HEK293 (cell line): ENCODE results near the gene AMZ2.

Experiments
- MYNN ChIP-seq: fragments of 450-650 bp; formaldehyde crosslinking; IDR thresholded peaks from 2 replicates; pipeline ENCODE4 v1.5.1; 2016; ENCODE audit warnings: missing biosample characterization, missing genetic modification characterization, borderline replicate concordance
- PRDM1 ChIP-seq: fragments of 450-650 bp; formaldehyde crosslinking; IDR thresholded peaks from 2 replicates; pipeline ENCODE4; 2016; ENCODE audit warnings: missing biosample characterization, missing genetic modification characterization
- SCRT2 ChIP-seq: fragments of 450-650 bp; formaldehyde crosslinking; IDR thresholded peaks from 2 replicates; pipeline ENCODE4 v1.5.1; 2016; ENCODE audit warnings: missing biosample characterization, missing genetic modification characterization
- SETDB1 ChIP-seq: IDR thresholded peaks from one replicate; pipeline ENCODE4 v1.6.1; 2017; ENCODE audit warnings: mild to moderate bottlenecking, low read length, moderate library complexity, mixed read lengths; ENCODE audit not compliant: insufficient read length
- ZBTB17 ChIP-seq: fragments of 450-650 bp; formaldehyde crosslinking; IDR thresholded peaks from 2 replicates; pipeline ENCODE4 v1.5.1; 2016; ENCODE audit warnings: missing biosample characterization, missing genetic modification characterization
- ZFHX2 ChIP-seq: fragments of 450-650 bp; formaldehyde crosslinking; conservative IDR thresholded peaks from 2 replicates; pipeline ENCODE4 v1.5.1; 2016; ENCODE audit warnings: missing biosample characterization, missing genetic modification characterization
- ZFP3 ChIP-seq: fragments of 450-650 bp; formaldehyde crosslinking; IDR thresholded peaks from 2 replicates; pipeline ENCODE4 v1.5.1; 2016; ENCODE audit warnings: low read depth, missing biosample characterization, missing genetic modification characterization
- ZNF114 ChIP-seq: fragments of 450-650 bp; formaldehyde crosslinking; IDR thresholded peaks from 2 replicates; pipeline ENCODE4 v1.5.0; 2017; ENCODE audit warnings: missing biosample characterization, missing genetic modification characterization
- ZNF121 ChIP-seq: fragments of 450-650 bp; formaldehyde crosslinking; IDR thresholded peaks from 2 replicates; pipeline ENCODE4 v1.5.1; 2016; ENCODE audit warnings: missing biosample characterization, missing genetic modification characterization
- ZNF184 ChIP-seq: fragments of 450-650 bp; IDR thresholded peaks from 2 replicates; pipeline ENCODE4 v1.5.1; 2018; ENCODE audit warnings: missing biosample characterization, mild to moderate bottlenecking, missing genetic modification characterization
- ZNF2 ChIP-seq: fragments of 450-650 bp; formaldehyde crosslinking; IDR thresholded peaks from 2 replicates; pipeline ENCODE4 v1.5.1; 2016; ENCODE audit warnings: missing biosample characterization, missing genetic modification characterization
- ZNF211 ChIP-seq: fragments of 450-650 bp; formaldehyde crosslinking; IDR thresholded peaks from 2 replicates; pipeline ENCODE4 v1.5.1; 2016; ENCODE audit warnings: low read depth, missing biosample characterization, missing genetic modification characterization
- ZNF23 ChIP-seq: fragments of 450-650 bp; formaldehyde crosslinking; IDR thresholded peaks from 2 replicates; pipeline ENCODE4 v1.5.1; 2016; ENCODE audit warnings: missing biosample characterization, missing genetic modification characterization, borderline replicate concordance
- ZNF292 ChIP-seq: fragments of 450-650 bp; formaldehyde crosslinking; IDR thresholded peaks from 2 replicates; pipeline ENCODE4 v1.5.1; 2016; ENCODE audit warnings: low read depth, missing biosample characterization, missing genetic modification characterization, borderline replicate concordance
- ZNF324 ChIP-seq: fragments of 450-650 bp; formaldehyde crosslinking; IDR thresholded peaks from 2 replicates; pipeline ENCODE4 v1.5.1; 2016; ENCODE audit warnings: missing biosample characterization, missing genetic modification characterization
- ZNF433 ChIP-seq: fragments of 450-650 bp; formaldehyde crosslinking; IDR thresholded peaks from 2 replicates; pipeline ENCODE4 v1.5.1; 2016; ENCODE audit warnings: missing biosample characterization, missing genetic modification characterization, low read depth
- ZNF473 ChIP-seq: fragments of 450-650 bp; formaldehyde crosslinking; IDR thresholded peaks from 2 replicates; pipeline ENCODE4 v1.5.1; 2017; ENCODE audit warnings: missing biosample characterization, missing genetic modification characterization
- ZNF555 ChIP-seq: fragments of 450-650 bp; formaldehyde crosslinking; conservative IDR thresholded peaks from 2 replicates; pipeline ENCODE4 v1.5.1; 2017; ENCODE audit warnings: missing biosample characterization, mild to moderate bottlenecking, missing genetic modification characterization, inconsistent platforms
- ZNF626 ChIP-seq: fragments of 450-650 bp; sonication (Bioruptor Pico); formaldehyde crosslinking; IDR thresholded peaks from 2 replicates; pipeline ENCODE4 v1.5.1; 2018; ENCODE audit warnings: missing biosample characterization, missing genetic modification characterization, inconsistent platforms
- ZNF670 ChIP-seq: fragments of 450-650 bp; formaldehyde crosslinking; IDR thresholded peaks from 2 replicates; pipeline ENCODE4 v1.5.1; 2016; ENCODE audit warnings: missing biosample characterization, missing genetic modification characterization, low read depth
- ZNF701 ChIP-seq: fragments of 450-650 bp; formaldehyde crosslinking; IDR thresholded peaks from 2 replicates; pipeline ENCODE4 v1.5.1; 2016; ENCODE audit warnings: missing biosample characterization, missing genetic modification characterization
- ZSCAN30 ChIP-seq: fragments of 450-650 bp; IDR thresholded peaks from 2 replicates; pipeline ENCODE4 v1.5.1; 2018; ENCODE audit warnings: missing biosample characterization, mild to moderate bottlenecking, missing genetic modification characterization, moderate library complexity
- ZXDB ChIP-seq: fragments of 450-650 bp; formaldehyde crosslinking; IDR thresholded peaks from 2 replicates; pipeline ENCODE4 v1.5.1; 2016; ENCODE audit warnings: missing biosample characterization, missing genetic modification characterization
- TF ChIP-seq, protein P1 (sequence below): fragments of 450-650 bp; formaldehyde crosslinking; IDR thresholded peaks from 2 replicates; pipeline ENCODE4 v1.5.1; 2016; ENCODE audit warnings: missing biosample characterization, missing genetic modification characterization
- TF ChIP-seq, protein P2 (sequence below): fragments of 450-650 bp; formaldehyde crosslinking; IDR thresholded peaks from 2 replicates; pipeline ENCODE4 v1.5.1; 2016; ENCODE audit warnings: missing biosample characterization, missing genetic modification characterization, borderline replicate concordance
- TF ChIP-seq, protein P3 (sequence below): fragments of 450-650 bp; formaldehyde crosslinking; IDR thresholded peaks from 2 replicates; pipeline ENCODE4 v1.5.1; 2016; ENCODE audit warnings: missing biosample characterization, missing genetic modification characterization
- TF ChIP-seq, protein P4 (sequence below): fragments of 450-650 bp; formaldehyde crosslinking; IDR thresholded peaks from 2 replicates; pipeline ENCODE4 v1.5.1; 2016; ENCODE audit warnings: missing biosample characterization, missing genetic modification characterization, borderline replicate concordance

AMZ2 gene

DNA sequence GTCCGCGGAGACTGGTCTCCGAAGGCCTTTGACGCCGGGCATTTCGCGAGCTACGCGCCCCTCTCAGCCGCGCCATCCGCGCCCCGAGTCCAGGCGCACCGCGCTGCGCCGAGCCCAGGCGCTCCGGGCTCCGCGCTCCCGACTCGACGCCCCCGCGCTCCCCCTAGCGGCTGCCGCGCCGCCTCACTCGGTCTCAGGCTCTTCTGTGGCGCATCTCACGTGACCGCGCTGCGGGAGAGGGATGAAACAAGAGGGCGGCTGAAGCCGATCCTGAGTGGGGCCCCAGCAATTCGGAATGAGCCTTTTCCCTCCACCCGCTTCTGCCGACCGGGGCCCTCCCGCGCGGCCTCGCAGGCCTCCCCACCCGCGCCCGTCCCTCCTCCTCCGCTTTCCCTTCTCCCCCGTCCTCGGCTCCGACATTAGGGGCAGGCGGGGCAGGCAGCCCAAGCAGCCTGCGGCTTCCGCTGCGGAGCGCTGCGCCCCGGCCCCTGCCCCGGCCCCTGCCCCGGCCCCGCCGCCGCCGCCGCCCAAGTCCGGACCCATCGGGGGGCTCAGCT is 42.5 kb upstream of the AMZ2 start (continued):
- no peak for TF ChIP-seq SETDB1
- TF ChIP-seq ZNF292 (tag by site-specific recombination) = no peak
- TF ChIP-seq ZNF626 = no peak
- TF ChIP-seq ZNF324 = no peak
- TF ChIP-seq, protein P1, sequence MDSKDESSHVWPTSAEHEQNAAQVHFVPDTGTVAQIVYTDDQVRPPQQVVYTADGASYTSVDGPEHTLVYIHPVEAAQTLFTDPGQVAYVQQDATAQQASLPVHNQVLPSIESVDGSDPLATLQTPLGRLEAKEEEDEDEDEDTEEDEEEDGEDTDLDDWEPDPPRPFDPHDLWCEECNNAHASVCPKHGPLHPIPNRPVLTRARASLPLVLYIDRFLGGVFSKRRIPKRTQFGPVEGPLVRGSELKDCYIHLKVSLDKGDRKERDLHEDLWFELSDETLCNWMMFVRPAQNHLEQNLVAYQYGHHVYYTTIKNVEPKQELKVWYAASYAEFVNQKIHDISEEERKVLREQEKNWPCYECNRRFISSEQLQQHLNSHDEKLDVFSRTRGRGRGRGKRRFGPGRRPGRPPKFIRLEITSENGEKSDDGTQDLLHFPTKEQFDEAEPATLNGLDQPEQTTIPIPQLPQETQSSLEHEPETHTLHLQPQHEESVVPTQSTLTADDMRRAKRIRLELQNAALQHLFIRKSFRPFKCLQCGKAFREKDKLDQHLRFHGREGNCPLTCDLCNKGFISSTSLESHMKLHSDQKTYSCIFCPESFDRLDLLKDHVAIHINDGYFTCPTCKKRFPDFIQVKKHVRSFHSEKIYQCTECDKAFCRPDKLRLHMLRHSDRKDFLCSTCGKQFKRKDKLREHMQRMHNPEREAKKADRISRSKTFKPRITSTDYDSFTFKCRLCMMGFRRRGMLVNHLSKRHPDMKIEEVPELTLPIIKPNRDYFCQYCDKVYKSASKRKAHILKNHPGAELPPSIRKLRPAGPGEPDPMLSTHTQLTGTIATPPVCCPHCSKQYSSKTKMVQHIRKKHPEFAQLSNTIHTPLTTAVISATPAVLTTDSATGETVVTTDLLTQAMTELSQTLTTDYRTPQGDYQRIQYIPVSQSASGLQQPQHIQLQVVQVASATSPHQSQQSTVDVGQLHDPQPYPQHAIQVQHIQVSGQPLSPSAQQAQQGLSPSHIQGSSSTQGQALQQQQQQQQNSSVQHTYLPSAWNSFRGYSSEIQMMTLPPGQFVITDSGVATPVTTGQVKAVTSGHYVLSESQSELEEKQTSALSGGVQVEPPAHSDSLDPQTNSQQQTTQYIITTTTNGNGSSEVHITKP (tag by site-specific recombination) = peak; percentile 84
- TF ChIP-seq, protein P2, sequence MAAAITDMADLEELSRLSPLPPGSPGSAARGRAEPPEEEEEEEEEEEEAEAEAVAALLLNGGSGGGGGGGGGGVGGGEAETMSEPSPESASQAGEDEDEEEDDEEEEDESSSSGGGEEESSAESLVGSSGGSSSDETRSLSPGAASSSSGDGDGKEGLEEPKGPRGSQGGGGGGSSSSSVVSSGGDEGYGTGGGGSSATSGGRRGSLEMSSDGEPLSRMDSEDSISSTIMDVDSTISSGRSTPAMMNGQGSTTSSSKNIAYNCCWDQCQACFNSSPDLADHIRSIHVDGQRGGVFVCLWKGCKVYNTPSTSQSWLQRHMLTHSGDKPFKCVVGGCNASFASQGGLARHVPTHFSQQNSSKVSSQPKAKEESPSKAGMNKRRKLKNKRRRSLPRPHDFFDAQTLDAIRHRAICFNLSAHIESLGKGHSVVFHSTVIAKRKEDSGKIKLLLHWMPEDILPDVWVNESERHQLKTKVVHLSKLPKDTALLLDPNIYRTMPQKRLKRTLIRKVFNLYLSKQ (tag by site-specific recombination) = no peak
- TF ChIP-seq ZNF114 (tag by site-specific recombination) = no peak
- no peak for TF ChIP-seq PRDM1 (tag by site-specific recombination)
- TF ChIP-seq ZNF2 = peak; percentile 69; the same call in 1 of the 2 replicates
- TF ChIP-seq ZNF23 = no peak
- TF ChIP-seq ZNF555 (tag by site-specific recombination) = no peak
- no peak for TF ChIP-seq SCRT2 (tag by site-specific recombination)
- TF ChIP-seq ZNF184 (tag by site-specific recombination) = peak; percentile 69; the same call in 1 of the 2 replicates
- TF ChIP-seq, protein P3, sequence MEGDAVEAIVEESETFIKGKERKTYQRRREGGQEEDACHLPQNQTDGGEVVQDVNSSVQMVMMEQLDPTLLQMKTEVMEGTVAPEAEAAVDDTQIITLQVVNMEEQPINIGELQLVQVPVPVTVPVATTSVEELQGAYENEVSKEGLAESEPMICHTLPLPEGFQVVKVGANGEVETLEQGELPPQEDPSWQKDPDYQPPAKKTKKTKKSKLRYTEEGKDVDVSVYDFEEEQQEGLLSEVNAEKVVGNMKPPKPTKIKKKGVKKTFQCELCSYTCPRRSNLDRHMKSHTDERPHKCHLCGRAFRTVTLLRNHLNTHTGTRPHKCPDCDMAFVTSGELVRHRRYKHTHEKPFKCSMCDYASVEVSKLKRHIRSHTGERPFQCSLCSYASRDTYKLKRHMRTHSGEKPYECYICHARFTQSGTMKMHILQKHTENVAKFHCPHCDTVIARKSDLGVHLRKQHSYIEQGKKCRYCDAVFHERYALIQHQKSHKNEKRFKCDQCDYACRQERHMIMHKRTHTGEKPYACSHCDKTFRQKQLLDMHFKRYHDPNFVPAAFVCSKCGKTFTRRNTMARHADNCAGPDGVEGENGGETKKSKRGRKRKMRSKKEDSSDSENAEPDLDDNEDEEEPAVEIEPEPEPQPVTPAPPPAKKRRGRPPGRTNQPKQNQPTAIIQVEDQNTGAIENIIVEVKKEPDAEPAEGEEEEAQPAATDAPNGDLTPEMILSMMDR (tag by site-specific recombination) = peak; percentile 79
- peak; percentile 72 for TF ChIP-seq ZBTB17 (tag by site-specific recombination)
- no peak for TF ChIP-seq ZFP3 (tag by site-specific recombination)
- no peak for TF ChIP-seq ZNF211 (tag by site-specific recombination)
- peak; percentile 94; the same call in 1 of the 2 replicates for TF ChIP-seq ZSCAN30 (tag by site-specific recombination)
- TF ChIP-seq ZNF473 (tag by site-specific recombination) = no peak
- peak; percentile 92 for TF ChIP-seq ZXDB (tag by site-specific recombination)
- TF ChIP-seq ZNF121 (tag by site-specific recombination) = no peak
- TF ChIP-seq ZNF701 (tag by site-specific recombination) = no peak
- TF ChIP-seq ZNF670 (tag by site-specific recombination) = no peak
- peak; percentile 81 for TF ChIP-seq ZFHX2 (tag by site-specific recombination)
- no peak for TF ChIP-seq ZNF433 (tag by site-specific recombination)
- TF ChIP-seq MYNN = no peak
- TF ChIP-seq, protein P4, sequence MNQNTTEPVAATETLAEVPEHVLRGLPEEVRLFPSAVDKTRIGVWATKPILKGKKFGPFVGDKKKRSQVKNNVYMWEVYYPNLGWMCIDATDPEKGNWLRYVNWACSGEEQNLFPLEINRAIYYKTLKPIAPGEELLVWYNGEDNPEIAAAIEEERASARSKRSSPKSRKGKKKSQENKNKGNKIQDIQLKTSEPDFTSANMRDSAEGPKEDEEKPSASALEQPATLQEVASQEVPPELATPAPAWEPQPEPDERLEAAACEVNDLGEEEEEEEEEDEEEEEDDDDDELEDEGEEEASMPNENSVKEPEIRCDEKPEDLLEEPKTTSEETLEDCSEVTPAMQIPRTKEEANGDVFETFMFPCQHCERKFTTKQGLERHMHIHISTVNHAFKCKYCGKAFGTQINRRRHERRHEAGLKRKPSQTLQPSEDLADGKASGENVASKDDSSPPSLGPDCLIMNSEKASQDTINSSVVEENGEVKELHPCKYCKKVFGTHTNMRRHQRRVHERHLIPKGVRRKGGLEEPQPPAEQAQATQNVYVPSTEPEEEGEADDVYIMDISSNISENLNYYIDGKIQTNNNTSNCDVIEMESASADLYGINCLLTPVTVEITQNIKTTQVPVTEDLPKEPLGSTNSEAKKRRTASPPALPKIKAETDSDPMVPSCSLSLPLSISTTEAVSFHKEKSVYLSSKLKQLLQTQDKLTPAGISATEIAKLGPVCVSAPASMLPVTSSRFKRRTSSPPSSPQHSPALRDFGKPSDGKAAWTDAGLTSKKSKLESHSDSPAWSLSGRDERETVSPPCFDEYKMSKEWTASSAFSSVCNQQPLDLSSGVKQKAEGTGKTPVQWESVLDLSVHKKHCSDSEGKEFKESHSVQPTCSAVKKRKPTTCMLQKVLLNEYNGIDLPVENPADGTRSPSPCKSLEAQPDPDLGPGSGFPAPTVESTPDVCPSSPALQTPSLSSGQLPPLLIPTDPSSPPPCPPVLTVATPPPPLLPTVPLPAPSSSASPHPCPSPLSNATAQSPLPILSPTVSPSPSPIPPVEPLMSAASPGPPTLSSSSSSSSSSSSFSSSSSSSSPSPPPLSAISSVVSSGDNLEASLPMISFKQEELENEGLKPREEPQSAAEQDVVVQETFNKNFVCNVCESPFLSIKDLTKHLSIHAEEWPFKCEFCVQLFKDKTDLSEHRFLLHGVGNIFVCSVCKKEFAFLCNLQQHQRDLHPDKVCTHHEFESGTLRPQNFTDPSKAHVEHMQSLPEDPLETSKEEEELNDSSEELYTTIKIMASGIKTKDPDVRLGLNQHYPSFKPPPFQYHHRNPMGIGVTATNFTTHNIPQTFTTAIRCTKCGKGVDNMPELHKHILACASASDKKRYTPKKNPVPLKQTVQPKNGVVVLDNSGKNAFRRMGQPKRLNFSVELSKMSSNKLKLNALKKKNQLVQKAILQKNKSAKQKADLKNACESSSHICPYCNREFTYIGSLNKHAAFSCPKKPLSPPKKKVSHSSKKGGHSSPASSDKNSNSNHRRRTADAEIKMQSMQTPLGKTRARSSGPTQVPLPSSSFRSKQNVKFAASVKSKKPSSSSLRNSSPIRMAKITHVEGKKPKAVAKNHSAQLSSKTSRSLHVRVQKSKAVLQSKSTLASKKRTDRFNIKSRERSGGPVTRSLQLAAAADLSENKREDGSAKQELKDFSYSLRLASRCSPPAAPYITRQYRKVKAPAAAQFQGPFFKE = no peak
